GM18505 (cell line): ENCODE measurements around the gene GTSF1L.
"Not testable (repeated sequence)": the region's sequence is repeated elsewhere in the genome, so short reads cannot be mapped to it uniquely, and the experiment has no call there.

Source experiments
- ATAC-seq: cut with Tn5 transposase; IDR thresholded peaks from one replicate; pipeline ENCODE4 v1.9.1; 2021; ENCODE audit not compliant: unreplicated experiment
- POLR2A ChIP-seq: IDR thresholded peaks from 4 replicates; pipeline ENCODE4 v1.6.1; 2011; ENCODE audit warnings: borderline replicate concordance; ENCODE audit not compliant: insufficient read depth, insufficient read length; ENCODE audit errors: extremely low read depth

GTSF1L gene

GRCh38 chr20:43726811-43727338, at the start of gene GTSF1L:
Gene GTSF1L (minus strand): TSS chr20:43727002. CDS start chr20:43726694, 308 bp downstream.
- TF ChIP-seq POLR2A: no peak
- no peak for ATAC-seq

GRCh38 chr20:43774754-43775153, 48.0 kb upstream of the GTSF1L start:
- ATAC-seq: no peak
- TF ChIP-seq POLR2A: no peak

- no peak for TF ChIP-seq POLR2A
- ATAC-seq: no peak
Observed at GRCh38 chr20:43771503-43772190, 44.8 kb upstream of the GTSF1L start.

GRCh38 chr20:43770342-43770741, 43.5 kb upstream of the GTSF1L start:
- no peak for TF ChIP-seq POLR2A
- no peak for ATAC-seq

GRCh38 chr20:43767686-43768474, 41.1 kb upstream of the GTSF1L start:
- no peak for TF ChIP-seq POLR2A
- no peak for ATAC-seq

- ATAC-seq: no peak
- no peak for TF ChIP-seq POLR2A
Observed at GRCh38 chr20:43766917-43767316, 40.1 kb upstream of the GTSF1L start.

- no peak for TF ChIP-seq POLR2A
- ATAC-seq: no peak
Observed at GRCh38 chr20:43766385-43766784, 39.6 kb upstream of the GTSF1L start.

- ATAC-seq: no peak
- TF ChIP-seq POLR2A: no peak
Observed at GRCh38 chr20:43765916-43766315, 39.1 kb upstream of the GTSF1L start.

- no peak for ATAC-seq
- TF ChIP-seq POLR2A: no peak
Observed at GRCh38 chr20:43762911-43763310, 36.1 kb upstream of the GTSF1L start.

- no peak for ATAC-seq
- no peak for TF ChIP-seq POLR2A
Observed at GRCh38 chr20:43761386-43762340, 34.9 kb upstream of the GTSF1L start.

GRCh38 chr20:43757888-43758287, 31.1 kb upstream of the GTSF1L start:
- ATAC-seq: not testable (repeated sequence)

GRCh38 chr20:43755851-43756250, 29.0 kb upstream of the GTSF1L start:
- no peak for ATAC-seq
- TF ChIP-seq POLR2A: no peak

GRCh38 chr20:43755390-43755789, 28.6 kb upstream of the GTSF1L start:
- ATAC-seq: no peak
- no peak for TF ChIP-seq POLR2A
